Measurements from ENCODE around the gene TRAF2.
A peak's percentile ranks its signal among the peaks of the same experiment; 100 is the strongest.

The TRAF2 gene

DNA sequence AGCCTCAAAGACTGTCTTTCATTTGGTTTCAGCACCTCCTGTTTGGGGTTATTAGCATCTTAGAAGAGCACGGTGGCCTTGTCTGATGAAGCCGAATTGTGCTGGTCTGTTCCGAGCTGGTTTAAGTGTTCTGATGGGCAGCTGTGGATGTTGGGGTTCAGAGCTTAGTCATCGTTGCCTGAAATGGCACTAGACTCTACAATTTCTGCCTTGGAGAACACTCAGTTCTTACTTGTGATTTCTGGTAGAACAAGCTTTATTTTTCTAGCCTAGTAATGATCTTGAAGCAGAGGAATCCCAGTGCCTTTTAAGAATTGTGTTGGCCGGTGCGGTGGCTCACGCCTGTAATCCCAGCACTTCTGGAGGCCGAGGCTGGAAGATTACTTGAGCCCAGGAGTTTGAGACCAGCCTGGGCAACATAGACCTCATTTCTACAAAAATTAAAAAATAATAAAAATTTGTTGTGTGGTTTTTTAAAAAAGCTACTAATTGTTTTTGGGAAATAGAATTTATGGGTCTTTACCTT lies 50.4 kb downstream of the TRAF2 start:
- no peak overlapping the region for H3K4me3 ChIP-seq (ENCODE audit: low read depth, low read length)
- peaks cover 62% of the 10 kb centered on the region for H3K36me3 ChIP-seq (ENCODE audit: control insufficient read depth, insufficient read depth, low read length)

DNA sequence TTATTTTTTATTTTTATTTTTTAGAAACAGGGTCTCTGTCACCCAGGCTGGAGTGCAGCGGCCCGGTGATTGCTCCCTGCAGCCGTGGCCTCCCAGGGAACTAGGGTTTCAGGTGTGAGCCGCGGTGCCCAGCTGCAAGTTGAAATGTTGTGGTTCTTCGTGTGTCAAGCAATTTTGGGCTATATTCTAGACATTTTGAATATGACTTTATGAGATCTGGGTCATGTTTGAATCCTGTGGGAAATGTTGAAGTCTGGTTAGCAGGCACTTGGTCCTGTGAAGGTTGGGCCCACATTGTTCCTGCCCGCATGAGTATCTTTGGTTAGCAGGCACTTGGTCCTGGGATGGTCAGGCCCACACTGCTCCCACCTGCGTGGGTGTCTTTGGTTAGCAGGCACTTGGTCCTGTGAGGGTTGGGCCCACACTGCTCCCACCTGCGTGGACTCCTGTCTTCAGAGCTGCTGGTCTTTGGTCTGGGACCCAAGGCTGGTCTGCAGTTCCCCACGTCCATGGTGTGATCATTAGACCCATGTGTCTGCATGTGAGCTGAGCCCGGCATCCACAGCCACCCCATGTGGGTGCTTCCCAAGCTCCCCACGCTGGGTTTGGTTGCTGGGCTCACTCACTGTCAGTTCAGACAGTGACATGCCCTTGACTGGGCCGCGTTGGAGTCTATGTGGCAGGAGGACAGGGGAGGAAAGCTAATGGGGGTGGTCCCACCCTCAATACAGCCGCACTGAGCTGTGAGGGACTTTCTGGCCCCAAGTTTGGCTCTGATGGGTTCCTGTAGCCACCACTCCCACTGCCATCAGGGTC lies 51.1 kb downstream of the TRAF2 start:
- Histone ChIP-seq H3K4me3 (ENCODE audit: low read depth, low read length) (no peak overlapping the region), H3K9me3 (ENCODE audit: control insufficient read depth, insufficient read depth, low read depth, low read length) (no peaks in the 10 kb centered on the region), H3K27me3 (ENCODE audit: control insufficient read depth, insufficient read depth, low read length) (no peaks in the 10 kb centered on the region), H3K36me3 (ENCODE audit: control insufficient read depth, insufficient read depth, low read length) (peaks cover 65% of the 10 kb centered on the region), H3K9ac (ENCODE audit: low read length) (no peak overlapping the region), H3K4me1 (ENCODE audit: control insufficient read depth, insufficient read depth, low read length) (peaks cover 5% of the 10 kb centered on the region), H3K27ac (ENCODE audit: low read depth, low read length) (no peak overlapping the region)

More for the DNA sequence above, 50.4 kb downstream of the TRAF2 start:
- Histone ChIP-seq H3K4me1 (ENCODE audit: control insufficient read depth, insufficient read depth, low read length) (peaks cover 5% of the 10 kb centered on the region), H3K9ac (ENCODE audit: low read length) (no peak overlapping the region), H3K27me3 (ENCODE audit: control insufficient read depth, insufficient read depth, low read length) (no peaks in the 10 kb centered on the region), H3K27ac (ENCODE audit: low read depth, low read length) (no peak overlapping the region), H3K9me3 (ENCODE audit: control insufficient read depth, insufficient read depth, low read depth, low read length) (no peaks in the 10 kb centered on the region)

DNA sequence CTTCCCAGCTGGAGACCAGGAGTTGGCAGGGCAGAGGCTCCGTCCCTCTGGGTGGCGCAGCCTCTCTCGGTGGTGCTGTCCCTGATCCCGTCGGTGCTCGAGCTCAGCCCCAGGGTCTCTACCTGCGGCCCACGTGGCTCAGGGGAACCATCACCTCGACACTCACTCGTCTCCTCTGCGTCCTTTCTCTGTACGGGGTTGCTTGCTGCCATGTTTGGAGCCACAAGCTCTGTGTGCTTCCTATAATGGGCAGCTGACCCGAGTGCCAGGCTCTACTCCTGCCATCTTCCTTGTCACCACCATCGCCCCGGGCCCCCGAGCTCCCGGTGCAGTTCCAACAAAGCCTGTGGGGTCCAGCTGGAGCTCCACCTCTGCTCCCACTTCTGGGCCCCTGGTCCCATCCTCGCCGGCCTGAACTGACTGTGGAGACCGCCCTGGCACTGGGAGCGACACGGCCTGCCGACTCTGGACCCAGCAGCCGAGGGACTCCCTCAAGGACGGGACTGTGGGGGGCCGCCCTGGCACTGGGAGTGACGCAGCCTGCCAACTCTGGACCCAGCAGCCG lies 53.2 kb downstream of the TRAF2 start:
- no peak overlapping the region for H3K27ac ChIP-seq (ENCODE audit: low read depth, low read length)

DNA sequence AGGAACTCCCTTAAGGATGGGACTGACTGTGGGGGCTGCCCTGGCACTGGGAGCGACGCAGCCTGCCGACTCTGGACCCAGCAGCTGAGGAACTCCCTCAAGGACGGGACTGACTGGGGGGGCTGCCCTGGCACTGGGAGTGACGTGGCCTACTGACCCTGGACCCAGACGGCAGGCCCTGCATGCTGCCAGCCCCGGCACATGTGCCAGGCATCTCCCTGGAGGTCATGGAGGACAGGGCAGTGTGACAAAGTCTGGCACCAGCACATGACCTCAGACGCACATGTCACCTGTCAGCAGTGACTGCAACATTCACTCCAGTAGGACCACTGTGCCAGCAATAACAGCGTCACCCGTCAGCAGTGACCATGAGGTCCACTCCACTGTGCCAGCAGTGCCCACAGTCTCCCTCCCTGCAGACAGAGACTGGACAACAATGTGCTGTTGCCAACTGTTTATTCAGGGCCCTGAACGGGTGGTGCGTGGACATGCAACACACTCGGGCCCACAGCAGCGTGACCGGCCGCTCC lies 53.7 kb downstream of the TRAF2 start:
- no peak overlapping the region for H3K9ac ChIP-seq (ENCODE audit: low read length)
- H3K4me3 ChIP-seq (ENCODE audit: low read depth, low read length) = no peak overlapping the region
- H3K27ac ChIP-seq (ENCODE audit: low read depth, low read length) = no peak overlapping the region
- no peaks in the 10 kb centered on the region for H3K27me3 ChIP-seq (ENCODE audit: control insufficient read depth, insufficient read depth, low read length)
- H3K4me1 ChIP-seq (ENCODE audit: control insufficient read depth, insufficient read depth, low read length) = peaks cover 11% of the 10 kb centered on the region
- H3K36me3 ChIP-seq (ENCODE audit: control insufficient read depth, insufficient read depth, low read length) = peaks cover 49% of the 10 kb centered on the region
- H3K9me3 ChIP-seq (ENCODE audit: control insufficient read depth, insufficient read depth, low read depth, low read length) = no peaks in the 10 kb centered on the region

More for the DNA sequence above, 53.2 kb downstream of the TRAF2 start:
- Histone ChIP-seq H3K4me3 (ENCODE audit: low read depth, low read length) (no peak overlapping the region), H3K9ac (ENCODE audit: low read length) (no peak overlapping the region), H3K4me1 (ENCODE audit: control insufficient read depth, insufficient read depth, low read length) (peaks cover 8% of the 10 kb centered on the region), H3K36me3 (ENCODE audit: control insufficient read depth, insufficient read depth, low read length) (peaks cover 52% of the 10 kb centered on the region), H3K9me3 (ENCODE audit: control insufficient read depth, insufficient read depth, low read depth, low read length) (no peaks in the 10 kb centered on the region), H3K27me3 (ENCODE audit: control insufficient read depth, insufficient read depth, low read length) (no peaks in the 10 kb centered on the region)

DNA sequence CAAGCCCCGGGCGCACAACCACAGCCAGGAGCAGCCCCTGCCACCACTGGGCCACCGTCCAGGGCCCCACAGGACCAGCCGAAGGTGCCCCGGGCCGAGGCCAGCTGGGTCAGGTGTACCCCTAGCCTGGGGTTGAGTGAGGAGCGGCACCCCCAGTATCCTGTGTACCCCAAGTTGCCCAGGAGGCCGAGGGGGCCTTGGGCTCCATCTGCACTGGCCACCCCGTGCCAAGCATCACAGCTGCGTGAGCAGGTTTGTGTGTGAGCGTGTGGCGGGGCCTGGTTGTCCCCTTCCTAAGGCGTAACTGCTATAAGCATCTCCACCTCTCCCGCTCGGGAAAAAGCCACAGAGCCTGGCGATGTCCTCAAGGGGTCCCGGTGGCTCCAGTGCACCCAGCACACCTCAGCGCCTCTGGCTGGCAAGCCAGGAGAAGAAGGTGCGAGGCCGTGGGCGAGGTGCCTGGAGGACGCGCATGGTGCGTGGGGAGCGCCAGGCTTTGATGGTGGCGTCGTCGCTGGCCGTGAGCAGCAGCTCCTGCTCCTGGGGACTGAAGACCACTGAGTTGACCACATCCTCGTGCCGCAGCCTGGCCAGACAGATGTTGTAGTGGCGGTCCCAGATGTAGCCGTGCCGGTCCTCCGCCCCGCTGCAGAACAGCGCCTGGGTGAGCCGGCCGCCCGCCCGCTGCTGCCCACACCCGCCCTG lies 54.4 kb downstream of the TRAF2 start:
- no peaks in the 10 kb centered on the region for H3K27me3 ChIP-seq (ENCODE audit: control insufficient read depth, insufficient read depth, low read length)
- H3K4me3 ChIP-seq (ENCODE audit: low read depth, low read length) = no peak overlapping the region
- H3K36me3 ChIP-seq (ENCODE audit: control insufficient read depth, insufficient read depth, low read length) = peaks cover 49% of the 10 kb centered on the region
- H3K27ac ChIP-seq (ENCODE audit: low read depth, low read length) = no peak overlapping the region
- H3K9ac ChIP-seq (ENCODE audit: low read length) = no peak overlapping the region
- H3K9me3 ChIP-seq (ENCODE audit: control insufficient read depth, insufficient read depth, low read depth, low read length) = no peaks in the 10 kb centered on the region
- peaks cover 13% of the 10 kb centered on the region for H3K4me1 ChIP-seq (ENCODE audit: control insufficient read depth, insufficient read depth, low read length)

DNA sequence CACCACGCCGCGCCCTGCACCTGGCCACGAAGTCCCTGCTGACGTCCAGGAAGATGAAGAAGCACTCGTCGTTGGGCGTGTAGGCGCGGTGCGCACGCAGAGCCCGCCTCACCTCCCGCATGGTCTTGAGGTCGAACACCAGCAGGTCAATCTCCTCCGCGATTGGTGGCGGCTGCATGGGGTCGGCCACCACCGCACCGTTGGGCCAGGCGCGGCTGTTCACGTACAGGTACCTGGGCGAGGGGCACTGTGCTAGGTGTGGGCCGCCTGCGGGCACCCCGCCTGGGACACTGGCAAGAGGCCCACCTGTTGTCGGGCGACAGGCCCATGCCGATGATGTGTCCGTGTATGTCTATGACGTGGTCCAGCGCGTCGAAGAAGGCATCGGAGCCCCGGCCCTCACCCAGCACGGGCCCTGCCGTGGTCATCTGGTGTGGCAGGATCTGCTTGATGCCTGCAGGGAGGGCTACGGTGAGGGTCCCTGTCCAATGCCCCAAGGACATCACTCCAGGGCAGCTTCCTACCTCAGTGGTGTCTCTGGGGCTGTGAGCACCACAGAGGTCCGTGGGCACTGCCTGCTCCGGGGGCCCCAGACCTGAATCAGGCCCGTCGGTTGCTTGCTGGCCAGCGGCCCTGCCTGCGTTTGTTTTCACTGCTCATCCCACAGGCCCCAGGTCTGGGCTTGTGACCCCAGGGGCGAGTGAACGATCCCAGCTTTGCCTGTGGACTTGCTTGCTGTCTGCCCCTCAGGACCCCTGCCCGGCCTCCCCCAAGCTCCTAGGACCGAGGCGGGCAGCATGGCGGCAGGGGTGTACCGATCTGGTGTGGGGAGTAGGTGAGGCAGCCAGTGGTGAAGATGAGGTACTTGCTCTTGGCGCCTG lies 55.2 kb downstream of the TRAF2 start:
- H3K4me1 ChIP-seq (ENCODE audit: control insufficient read depth, insufficient read depth, low read length) = peaks cover 13% of the 10 kb centered on the region
- no peaks in the 10 kb centered on the region for H3K27me3 ChIP-seq (ENCODE audit: control insufficient read depth, insufficient read depth, low read length)
- no peak overlapping the region for H3K9ac ChIP-seq (ENCODE audit: low read length)
- peaks cover 48% of the 10 kb centered on the region for H3K36me3 ChIP-seq (ENCODE audit: control insufficient read depth, insufficient read depth, low read length)
- H3K9me3 ChIP-seq (ENCODE audit: control insufficient read depth, insufficient read depth, low read depth, low read length) = no peaks in the 10 kb centered on the region
- H3K27ac ChIP-seq (ENCODE audit: low read depth, low read length) = no peak overlapping the region
- no peak overlapping the region for H3K4me3 ChIP-seq (ENCODE audit: low read depth, low read length)

DNA sequence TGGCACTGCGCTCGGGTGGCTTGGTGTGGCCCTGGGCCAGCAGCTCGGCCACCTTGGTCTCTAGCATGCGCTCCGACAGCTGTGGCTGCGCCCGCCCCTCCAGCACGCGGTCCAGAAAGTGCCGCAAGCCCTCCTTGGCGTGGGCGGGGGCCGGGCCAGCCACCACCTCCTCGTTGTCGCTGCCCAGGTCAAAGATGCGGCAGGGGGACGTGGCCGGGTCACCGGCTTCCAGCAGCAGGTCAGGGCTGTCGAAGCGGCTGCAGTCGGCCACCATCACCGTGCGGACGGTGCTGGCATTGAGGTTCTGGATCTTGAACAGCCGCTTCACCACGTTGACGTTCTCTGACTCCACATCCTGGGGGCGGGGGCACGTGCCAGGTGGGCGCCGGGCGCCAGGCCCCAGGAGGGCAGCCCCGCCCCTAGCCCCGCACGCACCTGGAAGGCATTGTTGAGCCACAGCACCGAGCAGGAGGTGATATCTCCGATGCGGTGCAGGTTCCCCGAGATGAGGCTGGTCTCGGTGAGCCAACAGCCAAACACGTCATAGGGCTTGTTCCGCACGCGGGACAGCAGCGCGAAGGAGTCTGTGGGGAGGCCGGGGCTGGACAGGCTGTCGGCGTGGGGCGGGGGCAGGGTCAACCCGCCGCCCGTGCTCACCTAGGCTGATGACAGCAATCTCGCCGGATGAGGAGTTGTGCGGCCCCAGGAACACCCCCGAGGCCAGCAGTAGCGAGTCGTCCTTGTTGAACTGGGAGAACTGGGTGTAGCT lies 56.0 kb downstream of the TRAF2 start:
- peaks cover 43% of the 10 kb centered on the region for H3K36me3 ChIP-seq (ENCODE audit: control insufficient read depth, insufficient read depth, low read length)
- H3K9me3 ChIP-seq (ENCODE audit: control insufficient read depth, insufficient read depth, low read depth, low read length) = no peaks in the 10 kb centered on the region
- H3K27ac ChIP-seq (ENCODE audit: low read depth, low read length) = no peak overlapping the region
- 0 out of 2 replicates have a peak overlapping the region, but pooled peaks have one; percentile 87 for H3K4me3 ChIP-seq (ENCODE audit: low read depth, low read length)
- no peak overlapping the region for H3K9ac ChIP-seq (ENCODE audit: low read length)
- no peaks in the 10 kb centered on the region for H3K27me3 ChIP-seq (ENCODE audit: control insufficient read depth, insufficient read depth, low read length)
- H3K4me1 ChIP-seq (ENCODE audit: control insufficient read depth, insufficient read depth, low read length) = peaks cover 13% of the 10 kb centered on the region

DNA sequence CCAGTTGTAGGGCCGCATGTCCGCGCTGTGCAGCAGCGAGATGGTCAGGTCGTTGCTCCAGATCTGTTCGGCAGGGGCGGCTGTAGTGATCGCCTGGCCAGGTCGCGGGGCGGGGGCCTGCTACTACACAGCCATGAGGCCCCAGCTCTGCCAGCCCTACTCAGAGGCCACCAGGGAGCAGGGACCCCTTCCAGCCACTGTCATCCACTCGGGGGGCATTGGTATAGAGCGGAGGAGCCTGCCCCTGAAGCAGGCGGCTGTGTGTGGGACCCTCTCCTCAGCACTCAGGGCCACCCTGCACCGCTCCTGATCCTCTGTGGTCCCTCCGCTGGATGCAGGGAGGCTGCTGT lies 56.5 kb downstream of the TRAF2 start:
- H3K4me1 ChIP-seq (ENCODE audit: control insufficient read depth, insufficient read depth, low read length) = peaks cover 12% of the 10 kb centered on the region
- peaks cover 38% of the 10 kb centered on the region for H3K36me3 ChIP-seq (ENCODE audit: control insufficient read depth, insufficient read depth, low read length)
- H3K27ac ChIP-seq (ENCODE audit: low read depth, low read length) = no peak overlapping the region
- H3K4me3 ChIP-seq (ENCODE audit: low read depth, low read length) = peak overlapping the region; percentile 87; the same call in 1 of the 2 replicates
- no peak overlapping the region for H3K9ac ChIP-seq (ENCODE audit: low read length)
- H3K9me3 ChIP-seq (ENCODE audit: control insufficient read depth, insufficient read depth, low read depth, low read length) = no peaks in the 10 kb centered on the region
- H3K27me3 ChIP-seq (ENCODE audit: control insufficient read depth, insufficient read depth, low read length) = no peaks in the 10 kb centered on the region

DNA sequence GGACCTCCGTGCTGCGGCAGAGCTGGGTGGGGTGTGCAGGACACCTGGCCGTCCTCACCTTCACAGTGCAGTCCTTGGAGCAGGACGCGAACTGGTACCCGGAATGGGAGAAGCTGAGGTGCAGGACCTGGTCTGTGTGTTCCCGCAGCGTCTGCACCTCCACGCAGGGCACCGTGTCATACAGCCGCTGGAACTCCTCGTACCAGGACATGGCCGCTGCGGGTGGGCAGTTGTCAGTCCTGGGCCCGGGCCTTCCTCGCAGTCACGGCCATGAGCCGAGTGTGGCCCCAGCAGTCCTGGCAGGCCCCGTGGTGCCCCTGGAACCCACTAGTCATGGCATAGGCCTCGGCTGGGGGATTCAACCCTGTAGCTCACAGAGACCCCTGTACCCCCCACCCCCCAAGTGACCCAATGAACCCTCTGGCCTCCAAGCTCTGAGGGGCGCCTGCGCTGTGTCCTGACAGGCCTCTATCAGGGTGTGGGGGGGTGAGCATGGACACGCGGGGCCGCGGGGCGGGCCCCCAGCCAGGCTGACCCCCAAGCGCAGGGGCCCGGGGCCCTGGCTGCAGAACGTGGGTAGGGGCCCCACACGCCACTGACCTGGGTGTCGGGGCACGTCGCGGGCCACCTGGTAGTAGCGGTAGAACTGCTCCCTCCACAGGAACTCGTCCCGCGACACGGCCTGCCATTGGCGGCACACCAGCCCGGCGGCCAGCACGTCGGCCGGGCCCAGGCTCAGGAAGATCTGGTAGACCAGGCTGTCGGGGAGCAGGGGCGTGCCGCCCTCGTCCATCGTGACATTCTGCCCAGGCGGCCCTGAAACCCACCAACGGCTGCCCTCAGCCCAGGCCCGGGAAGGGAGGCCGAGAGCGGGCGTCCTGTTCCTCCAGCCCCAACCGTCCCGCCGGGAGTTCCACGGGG lies 57.2 kb downstream of the TRAF2 start:
- Histone ChIP-seq H3K27me3 (ENCODE audit: control insufficient read depth, insufficient read depth, low read length) (no peaks in the 10 kb centered on the region), H3K9ac (ENCODE audit: low read length) (peak overlapping the region; percentile 87), H3K4me1 (ENCODE audit: control insufficient read depth, insufficient read depth, low read length) (peaks cover 13% of the 10 kb centered on the region), H3K9me3 (ENCODE audit: control insufficient read depth, insufficient read depth, low read depth, low read length) (no peaks in the 10 kb centered on the region), H3K4me3 (ENCODE audit: low read depth, low read length) (peak overlapping the region; percentile 87), H3K36me3 (ENCODE audit: control insufficient read depth, insufficient read depth, low read length) (peaks cover 38% of the 10 kb centered on the region), H3K27ac (ENCODE audit: low read depth, low read length) (0 out of 2 replicates have a peak overlapping the region, but pooled peaks have one; percentile 34)
